HG03460 (cell line): ENCODE measurements around the gene MYPOP.
"Not testable (repeated sequence)": the region's sequence is repeated elsewhere in the genome, so short reads cannot be mapped to it uniquely, and the experiment has no call there.

ENCODE experiments used
- ATAC-seq: cut with Tn5 transposase; IDR thresholded peaks from one replicate; pipeline ENCODE4 v1.9.1; 2021; ENCODE audit not compliant: unreplicated experiment

MYPOP gene

GRCh38 chr19:45911291-45911690, 8.9 kb upstream of the MYPOP start:
- ATAC-seq, result no peak

DNA sequence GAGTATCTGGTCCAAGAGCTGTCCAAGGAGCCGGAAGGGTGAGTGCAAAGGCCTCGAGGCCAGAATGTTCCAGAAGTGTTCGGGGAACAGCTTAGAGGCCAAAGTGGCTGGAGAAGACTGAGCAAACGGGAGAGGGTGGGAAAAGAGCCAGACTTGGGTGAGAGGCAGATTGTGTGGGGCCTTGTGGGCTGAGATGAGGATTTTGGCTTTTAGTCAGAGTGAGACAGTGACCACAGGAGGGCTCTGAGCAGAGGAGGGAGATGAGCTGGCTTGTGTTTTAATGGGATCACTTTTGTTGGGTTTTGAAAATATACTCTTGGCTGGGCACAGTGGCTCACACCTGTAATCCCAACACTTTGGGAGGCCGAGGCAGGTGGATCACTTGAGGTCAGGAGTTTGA, 6.5 kb upstream of the MYPOP start:
- ATAC-seq, result no peak

DNA sequence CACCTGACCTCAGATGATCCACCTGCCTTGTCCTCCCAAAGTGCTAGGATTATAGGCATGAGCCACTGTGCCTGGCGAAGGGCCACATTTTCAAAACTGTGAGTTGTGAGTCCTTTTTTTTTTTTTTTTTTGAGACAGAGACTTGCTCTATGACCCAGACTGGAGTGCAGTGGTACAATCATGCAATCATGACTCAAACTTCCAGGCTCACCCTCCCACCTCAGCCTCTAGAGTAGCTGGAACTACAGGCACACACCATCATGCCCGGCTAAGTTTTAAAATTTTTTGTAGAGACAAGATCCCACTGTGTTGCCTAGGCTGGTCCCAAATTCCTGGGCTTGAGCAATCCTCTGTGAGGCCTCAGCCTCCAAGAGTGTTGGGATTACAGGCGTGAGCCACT, 3.8 kb upstream of the MYPOP start:
- ATAC-seq, result no peak

DNA sequence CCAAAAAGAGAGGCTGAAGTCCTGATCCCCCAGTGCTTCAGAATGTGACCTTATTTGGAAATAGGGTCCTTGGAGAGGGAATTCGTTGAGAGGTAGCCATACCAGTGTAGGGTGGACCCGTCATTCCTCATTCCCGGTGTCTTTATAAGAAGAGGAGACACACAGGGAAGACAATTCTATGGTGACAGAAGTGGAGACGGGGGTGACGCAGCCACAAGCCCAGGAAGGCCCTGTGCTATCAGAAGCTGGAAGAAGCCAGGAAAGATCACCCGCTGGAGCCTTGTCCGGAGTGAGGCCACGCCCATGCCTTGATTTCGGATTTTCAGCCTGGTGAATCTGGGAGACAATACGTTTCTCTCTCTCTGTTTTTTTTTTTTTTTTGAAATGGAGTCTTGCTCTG, 2.6 kb upstream of the MYPOP start:
- no peak for ATAC-seq

DNA sequence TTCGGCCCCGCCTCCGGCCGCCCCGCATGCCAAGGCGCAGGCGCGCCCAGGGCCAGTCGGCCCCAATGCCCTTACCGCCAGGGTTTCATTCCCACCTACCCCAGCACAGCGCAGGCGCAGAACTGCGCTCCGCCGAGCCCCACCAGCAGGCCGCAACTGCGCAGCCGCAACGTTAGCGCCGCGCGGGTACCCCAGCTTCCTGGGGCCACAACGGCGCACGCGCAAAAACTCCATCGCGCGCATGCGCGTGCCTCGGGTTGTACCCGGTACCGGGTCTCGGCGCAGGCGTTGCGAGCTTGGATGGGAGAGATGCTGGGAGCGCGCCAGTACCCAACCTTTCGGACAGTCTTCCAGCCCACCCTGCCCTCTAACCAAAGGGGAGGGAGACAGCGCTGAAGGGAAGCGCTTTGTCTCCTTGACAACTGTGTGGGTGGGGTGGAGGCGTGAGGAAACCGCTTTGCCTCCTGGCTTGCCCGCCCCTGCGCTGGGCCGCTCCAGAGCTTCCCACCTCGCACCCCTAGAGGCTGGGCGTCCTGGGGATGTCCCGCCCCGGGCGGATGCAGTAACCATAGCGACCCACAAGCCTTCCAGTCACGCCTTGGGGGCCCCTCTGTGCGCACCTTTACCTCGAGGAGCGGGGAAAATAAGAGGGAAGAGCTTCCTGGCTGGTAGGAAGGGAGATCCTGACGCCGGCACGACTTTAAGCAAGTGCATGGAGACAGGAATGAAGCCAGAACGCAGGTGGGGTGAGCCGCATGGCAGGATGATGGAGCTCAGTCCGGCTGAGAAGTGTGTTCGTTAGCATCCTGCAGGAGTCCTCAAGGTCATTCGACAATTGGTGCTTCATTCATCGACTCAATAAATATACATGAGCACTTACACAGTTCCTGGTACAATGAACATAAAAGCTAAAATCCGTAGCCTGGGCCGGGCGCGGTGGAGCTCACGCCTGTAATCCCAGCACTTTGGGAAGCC, 525 bp upstream of the MYPOP start:
- ATAC-seq, result peak; percentile 69

GRCh38 chr19:45901432-45901911, 941 bp downstream of the MYPOP start:
- ATAC-seq, result no peak

DNA sequence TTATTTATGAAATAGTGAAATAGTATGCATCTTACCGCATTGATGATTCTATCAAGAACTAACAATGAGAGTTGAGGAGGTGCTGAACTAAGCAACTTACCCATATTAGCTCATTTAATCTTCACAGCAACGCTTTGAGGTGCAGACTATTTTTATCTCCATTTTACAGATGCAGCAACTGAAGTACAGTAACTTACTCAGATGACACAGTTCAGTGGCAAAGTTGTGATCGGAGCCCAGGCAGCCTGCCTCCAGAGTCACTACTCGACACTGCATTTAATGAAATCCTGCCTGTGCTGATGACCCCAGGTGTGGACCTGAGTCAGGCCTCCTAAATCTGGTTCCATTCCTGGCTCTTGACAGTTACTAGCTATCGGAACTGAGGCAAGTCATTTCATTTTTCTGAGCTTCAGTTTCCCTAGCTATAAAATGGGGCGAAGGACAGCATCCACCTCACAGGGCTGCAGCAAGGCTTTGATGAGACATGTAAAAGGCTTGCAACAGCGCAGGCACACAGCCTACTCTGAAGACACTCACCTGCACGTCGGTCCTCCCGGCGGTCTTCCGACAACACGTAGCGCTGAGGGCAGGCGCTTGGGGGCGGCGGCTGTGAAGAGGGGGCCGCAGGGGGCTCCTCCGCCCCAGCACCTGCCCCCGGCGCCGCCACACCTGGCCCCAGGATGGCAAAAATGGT, 1.5 kb downstream of the MYPOP start:
- ATAC-seq, result no peak

DNA sequence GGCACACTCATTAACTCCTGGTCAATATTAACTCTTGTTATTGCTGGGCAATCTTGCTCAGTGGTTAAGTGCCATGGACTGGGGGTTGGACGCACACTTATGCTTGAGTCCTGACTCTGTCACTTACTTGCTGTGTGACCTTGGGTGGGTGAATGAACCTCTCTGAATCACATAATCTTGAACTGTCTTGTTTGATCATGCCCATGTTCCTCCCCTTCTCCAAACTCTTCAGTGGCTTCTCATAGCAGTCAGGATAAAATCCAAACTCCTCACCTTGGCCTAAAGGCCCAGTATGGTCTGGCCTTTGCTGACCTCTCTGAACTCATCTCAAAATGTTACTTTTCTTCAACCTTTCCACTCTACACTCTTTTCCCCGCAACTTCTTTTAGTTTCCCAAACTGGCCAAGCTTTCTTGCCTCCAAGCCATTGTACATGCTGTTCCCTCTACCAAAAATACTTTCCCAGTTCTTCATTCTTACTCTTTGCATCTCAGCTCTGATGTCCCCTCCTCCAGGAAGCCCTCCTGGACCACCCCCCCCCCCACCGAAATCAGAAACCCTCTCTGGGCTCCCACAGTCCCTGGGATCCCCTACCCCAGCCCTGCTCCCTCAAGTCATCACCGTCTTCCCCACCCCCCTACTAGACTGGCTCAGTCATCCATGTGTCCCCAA, 2.4 kb downstream of the MYPOP start:
- ATAC-seq, result no peak

GRCh38 chr19:45899253-45899652, 3.2 kb downstream of the MYPOP start:
- no peak for ATAC-seq

GRCh38 chr19:45897261-45897812, 5.1 kb downstream of the MYPOP start:
- ATAC-seq, result no peak

DNA sequence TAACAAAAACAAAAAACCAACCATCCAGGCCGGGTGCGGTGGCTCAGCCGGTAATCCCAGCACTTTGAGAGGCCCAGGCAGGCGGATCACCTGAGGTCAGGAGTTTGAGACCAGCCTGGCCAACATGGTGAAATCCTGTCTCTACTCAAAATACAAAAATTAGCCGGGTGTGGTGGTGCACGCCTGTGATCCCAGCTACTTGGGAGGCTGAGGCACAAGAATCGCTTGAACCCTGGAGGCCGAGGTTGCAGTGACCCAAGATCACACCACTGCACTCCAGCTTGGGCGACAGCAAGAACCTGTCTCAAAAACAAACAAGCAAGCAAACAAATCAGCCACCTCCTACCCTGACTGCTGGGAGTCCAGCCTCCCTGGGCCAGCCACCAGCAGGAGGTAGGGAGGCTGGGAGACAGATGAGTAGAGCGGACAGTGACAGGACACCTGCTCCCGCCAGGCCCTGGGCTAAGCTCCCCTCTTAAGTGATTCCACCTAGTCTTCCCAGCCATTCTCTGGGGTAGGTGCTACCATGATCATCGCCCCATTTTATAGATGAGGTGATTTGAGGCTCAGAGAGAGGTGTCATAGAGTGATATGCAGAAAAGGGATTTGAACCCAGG, 6.3 kb downstream of the MYPOP start:
- ATAC-seq, result not testable (repeated sequence)

GRCh38 chr19:45895519-45895972, 6.9 kb downstream of the MYPOP start:
- ATAC-seq, result no peak

- ATAC-seq, result no peak
These were observed 11.5 kb downstream of the MYPOP start for GRCh38 chr19:45890877-45891276.

GRCh38 chr19:45889210-45889885, 13.1 kb downstream of the MYPOP start:
- ATAC-seq, result no peak

- ATAC-seq, result no peak
These were observed 15.2 kb downstream of the MYPOP start for GRCh38 chr19:45887200-45887710.

DNA sequence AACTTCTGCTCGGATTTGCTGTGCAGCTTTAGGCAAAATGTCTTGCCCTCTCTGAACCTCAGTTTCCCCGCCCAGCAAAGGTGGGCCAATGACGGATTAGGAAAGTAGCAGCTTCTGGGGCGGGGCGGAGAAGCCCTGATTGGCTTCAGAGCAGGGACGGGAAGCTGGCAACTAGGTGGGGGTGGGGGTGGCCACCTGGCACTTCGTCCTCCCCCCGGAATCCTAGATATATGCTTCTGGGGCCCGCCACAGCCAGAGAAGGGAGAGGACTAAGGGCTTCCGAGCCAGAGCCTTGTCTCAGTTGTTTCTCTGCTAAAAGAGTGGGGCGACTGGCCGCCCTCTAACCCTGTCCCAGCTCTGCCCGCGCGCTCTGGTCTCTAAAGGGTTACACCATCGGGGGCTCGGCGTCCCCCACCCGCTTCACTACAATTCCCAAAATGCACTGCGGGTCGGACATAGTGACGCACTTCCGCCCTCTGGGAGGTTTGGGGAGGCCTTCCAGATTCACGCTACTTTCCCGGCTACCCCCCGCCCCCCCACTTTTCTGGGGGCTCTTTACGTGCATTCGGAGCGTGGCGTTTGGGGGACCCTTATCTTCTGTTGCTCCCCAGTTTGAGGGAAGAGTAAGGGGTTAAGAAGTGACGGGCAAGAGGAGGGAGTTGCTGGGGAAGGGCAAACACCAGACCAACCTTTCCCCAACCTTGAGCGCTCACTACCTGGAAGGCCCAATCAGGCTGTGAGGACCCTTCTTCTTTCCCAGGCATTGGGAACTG, 15.8 kb downstream of the MYPOP start:
- peak; percentile 40 for ATAC-seq

DNA sequence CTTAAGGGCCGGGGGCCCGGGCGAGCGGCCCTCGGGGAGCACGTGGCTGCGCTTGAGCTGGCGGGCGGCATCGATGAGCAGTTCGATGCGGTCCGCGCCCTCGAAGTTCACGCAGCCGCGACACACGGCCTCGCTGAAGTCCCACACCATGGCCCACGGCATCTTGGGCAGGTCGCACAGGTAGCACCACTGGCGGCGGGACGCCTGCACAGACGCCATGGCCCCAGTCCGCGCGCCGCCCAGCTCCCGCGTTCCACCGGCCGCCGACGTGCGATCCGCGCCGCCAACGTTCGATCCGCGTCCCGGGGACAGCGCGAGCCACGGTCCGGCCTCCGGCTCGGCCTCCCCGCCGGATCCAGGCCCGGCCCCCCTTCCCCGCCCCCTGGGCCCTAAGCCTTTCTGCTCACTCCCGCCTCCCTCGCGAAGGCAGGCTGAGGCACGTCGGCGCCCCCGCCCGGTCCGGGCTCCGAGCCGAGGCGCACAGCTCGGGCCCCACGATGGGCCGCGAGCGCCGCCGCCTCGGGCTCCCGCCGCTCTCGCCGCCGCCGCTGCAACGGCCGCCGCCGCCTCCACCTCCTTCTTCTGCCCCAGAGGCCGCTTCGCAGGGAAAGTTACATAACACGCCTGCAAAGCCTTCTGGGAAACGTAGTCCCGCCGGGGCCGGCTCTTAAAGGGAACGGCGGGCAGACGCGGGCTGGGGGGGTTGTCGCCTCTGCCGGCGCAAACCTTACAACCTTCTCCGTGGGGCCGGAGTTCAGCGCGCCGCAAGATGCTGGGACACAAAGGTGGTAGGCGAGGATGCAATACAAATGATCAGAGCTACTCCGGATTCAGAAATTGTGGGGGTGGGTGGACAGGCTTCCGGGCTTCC, 16.6 kb downstream of the MYPOP start, which contains the start of gene IRF2BP1:
TSS of gene IRF2BP1 (minus strand) at position 586 of the 871 bp plus-strand sequence. CDS start at position 219, 367 bp downstream.
- ATAC-seq, result peak; percentile 46
